Measurements from ENCODE around the gene IFT43. TPM values are rescaled to one million over a fixed set of nuclear protein-coding genes. Genes with fewer than 3 reads are reported as not detected.
A peak's percentile ranks its signal among the peaks of the same experiment; 100 is the strongest.

IFT43 gene
- 15.6 and 16.7 TPM in 2 replicates for polyA plus RNA-seq (2013)

DNA sequence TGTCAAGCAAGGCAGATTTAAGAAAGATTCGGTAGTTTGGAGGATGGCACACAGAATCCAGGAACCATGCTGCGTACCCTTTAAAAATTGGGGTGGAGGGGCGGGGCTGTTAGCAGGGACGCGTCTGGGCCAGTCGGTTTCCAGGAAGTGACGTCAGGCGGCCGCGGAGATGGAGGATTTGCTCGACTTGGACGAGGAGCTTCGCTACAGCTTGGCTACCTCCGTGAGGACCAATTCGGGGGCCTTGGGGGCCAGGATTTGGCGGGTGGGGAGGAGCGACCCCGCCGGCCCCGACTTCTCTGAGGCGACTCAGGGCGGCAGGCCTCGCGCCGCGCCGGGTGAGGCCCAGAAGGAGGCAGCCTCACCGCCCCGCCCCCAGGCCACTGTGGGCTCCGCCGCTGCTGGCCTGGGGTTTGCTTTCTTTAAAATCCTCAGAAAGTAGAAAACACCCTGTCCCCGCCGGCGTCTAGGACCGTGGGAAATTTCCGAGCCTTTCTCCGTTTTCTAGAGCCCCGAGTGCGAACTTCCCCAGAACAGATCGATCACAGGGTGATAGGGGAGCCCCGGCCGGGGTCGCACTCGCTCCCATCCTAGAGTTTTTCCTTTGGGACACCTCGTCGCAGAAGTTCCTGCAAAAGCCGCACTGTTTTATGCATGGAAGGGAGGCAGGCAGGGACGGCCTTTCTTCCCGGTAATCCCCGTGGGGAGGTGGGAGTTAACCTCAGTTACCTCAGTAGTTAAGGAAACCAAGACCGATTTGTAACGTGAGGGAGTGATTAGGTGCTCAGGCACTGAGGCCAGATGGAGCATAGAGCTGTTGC, at the start of gene IFT43:
IFT43 (plus strand) TSS at position 146 of the 821 bp plus-strand sequence; CDS start at position 170, 24 bp downstream.
- Histone ChIP-seq H3K14ac (ENCODE audit: low read length) (no peak within 1 kb of the TSS), H2BK12ac (ENCODE audit: low read length) (no peak within 1 kb of the TSS), H2BK120ac (ENCODE audit: insufficient read depth, low read length, poor library complexity) (peak within 1 kb of the TSS; percentile 76), H2BK5ac (ENCODE audit: low read depth, low read length, poor library complexity) (no peak within 1 kb of the TSS), H3K27ac (ENCODE audit: low read depth, low read length) (no peak within 1 kb of the TSS), H3K79me2 (ENCODE audit: control insufficient read depth, insufficient read depth, low read length, poor library complexity) (peaks cover 5% of the 10 kb centered on the region), H3K27me3 (ENCODE audit: insufficient read depth, low read length) (peaks cover 4% of the 10 kb centered on the region), H4K12ac (ENCODE audit: low read depth, low read length) (peak within 1 kb of the TSS; percentile 39), H4K91ac (ENCODE audit: low read depth, low read length) (peak within 1 kb of the TSS; percentile 65), H3K4me2 (ENCODE audit: low read length) (peak within 1 kb of the TSS; percentile 99), H4K8ac (ENCODE audit: low read depth, low read length) (peak within 1 kb of the TSS; percentile 79), H2AFZ (ENCODE audit: insufficient read depth, low read length, poor library complexity) (peak within 1 kb of the TSS; percentile 85), H3K4ac (ENCODE audit: low read depth, low read length) (peak within 1 kb of the TSS; percentile 60), H3K79me1 (ENCODE audit: low read length) (peaks cover 10% of the 10 kb centered on the region), H3K18ac (ENCODE audit: low read length) (peak within 1 kb of the TSS; percentile 74), H3K9me3 (ENCODE audit: insufficient read depth, low read depth, low read length) (no peaks in the 10 kb centered on the region), H3K9ac (ENCODE audit: low read length) (peak within 1 kb of the TSS; percentile 79), H3K23ac (ENCODE audit: low read length) (no peak within 1 kb of the TSS), H3K36me3 (ENCODE audit: control insufficient read depth in 1 of 2, insufficient read depth in 2 of 2, low read length in 2 of 2) (peaks cover 0 to 8% of the 10 kb centered on the region in 2 experiments), H3K4me1 (ENCODE audit: control insufficient read depth in 1 of 2, insufficient read depth in 2 of 2, low read length in 2 of 2) (peaks cover 8 to 10% of the 10 kb centered on the region in 2 experiments), H3K4me3 (ENCODE audit: low read depth, low read length) (peak within 1 kb of the TSS; percentile 96), H2AK5ac (ENCODE audit: low read length) (no peak within 1 kb of the TSS)
- DNase-seq, result peak; percentile 56 to 74
- WGBS (ENCODE audit: extremely low coverage, insufficient coverage, insufficient read length), result no CpG with 5 or more reads among the region's 52 CpGs

GRCh38 chr14:75939200-75939599, 46.4 kb upstream of the IFT43 start:
- no CpG with 5 or more reads among the region's 1 CpG for WGBS (ENCODE audit: extremely low coverage, insufficient coverage, insufficient read length)

DNA sequence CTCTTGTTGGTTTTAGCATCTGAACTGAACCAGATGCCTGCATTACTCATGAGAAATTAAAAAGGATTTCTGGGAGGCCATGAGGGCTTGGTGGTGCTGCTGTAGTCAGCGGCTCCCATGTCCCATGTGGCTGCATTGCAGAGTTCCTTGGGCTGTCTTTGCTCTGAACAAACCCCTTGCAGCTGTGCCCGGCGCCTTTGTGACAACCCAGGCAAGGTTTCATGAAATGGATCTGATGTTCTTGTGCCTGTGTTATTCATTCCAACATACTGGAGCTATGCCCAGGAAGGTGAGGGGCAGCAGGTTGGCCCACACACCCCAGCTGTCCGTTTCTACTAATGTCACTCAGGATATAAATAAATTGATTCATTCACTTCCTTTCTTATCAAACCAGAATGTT, 44.5 kb upstream of the IFT43 start:
- H2BK120ac ChIP-seq (ENCODE audit: insufficient read depth, low read length, poor library complexity), result no peak overlapping the region
- no peak overlapping the region for H2AFZ ChIP-seq (ENCODE audit: insufficient read depth, low read length, poor library complexity)
- H4K8ac ChIP-seq (ENCODE audit: low read depth, low read length), result no peak overlapping the region
- no peak overlapping the region for H3K4me2 ChIP-seq (ENCODE audit: low read length)
- no peaks in the 10 kb centered on the region for H3K79me1 ChIP-seq (ENCODE audit: low read length)
- no peak overlapping the region for H3K18ac ChIP-seq (ENCODE audit: low read length)
- no peak overlapping the region for H3K23ac ChIP-seq (ENCODE audit: low read length)
- no peak overlapping the region for H2BK5ac ChIP-seq (ENCODE audit: low read depth, low read length, poor library complexity)
- no peaks in the 10 kb centered on the region for H3K4me1 ChIP-seq (ENCODE audit: control insufficient read depth in 1 of 2, insufficient read depth in 2 of 2, low read length in 2 of 2)
- H2BK12ac ChIP-seq (ENCODE audit: low read length), result no peak overlapping the region
- no peak overlapping the region for H3K27ac ChIP-seq (ENCODE audit: low read depth, low read length)
- H3K14ac ChIP-seq (ENCODE audit: low read length), result no peak overlapping the region
- no peak overlapping the region for H4K91ac ChIP-seq (ENCODE audit: low read depth, low read length)
- no peak overlapping the region for H3K4ac ChIP-seq (ENCODE audit: low read depth, low read length)
- no peak overlapping the region for H4K12ac ChIP-seq (ENCODE audit: low read depth, low read length)
- H2AK5ac ChIP-seq (ENCODE audit: low read length), result no peak overlapping the region
- no CpG with 5 or more reads among the region's 4 CpGs for WGBS (ENCODE audit: extremely low coverage, insufficient coverage, insufficient read length)
- DNase-seq, result no peak
- no peaks in the 10 kb centered on the region for H3K36me3 ChIP-seq (ENCODE audit: control insufficient read depth in 1 of 2, insufficient read depth in 2 of 2, low read length in 2 of 2)
- peaks cover 2% of the 10 kb centered on the region for H3K9me3 ChIP-seq (ENCODE audit: insufficient read depth, low read depth, low read length)
- no peaks in the 10 kb centered on the region for H3K27me3 ChIP-seq (ENCODE audit: insufficient read depth, low read length)
- H3K9ac ChIP-seq (ENCODE audit: low read length), result no peak overlapping the region
- no peak overlapping the region for H3K4me3 ChIP-seq (ENCODE audit: low read depth, low read length)
- no peaks in the 10 kb centered on the region for H3K79me2 ChIP-seq (ENCODE audit: control insufficient read depth, insufficient read depth, low read length, poor library complexity)

More at GRCh38 chr14:75939200-75939599, 46.4 kb upstream of the IFT43 start:
- Histone ChIP-seq H3K27me3 (ENCODE audit: insufficient read depth, low read length) (no peaks in the 10 kb centered on the region), H2AFZ (ENCODE audit: insufficient read depth, low read length, poor library complexity) (no peak overlapping the region), H3K4me2 (ENCODE audit: low read length) (no peak overlapping the region), H3K9me3 (ENCODE audit: insufficient read depth, low read depth, low read length) (no peaks in the 10 kb centered on the region), H3K9ac (ENCODE audit: low read length) (no peak overlapping the region), H4K8ac (ENCODE audit: low read depth, low read length) (no peak overlapping the region), H3K4ac (ENCODE audit: low read depth, low read length) (no peak overlapping the region), H3K14ac (ENCODE audit: low read length) (no peak overlapping the region), H3K23ac (ENCODE audit: low read length) (no peak overlapping the region), H3K18ac (ENCODE audit: low read length) (no peak overlapping the region), H3K27ac (ENCODE audit: low read depth, low read length) (no peak overlapping the region), H3K79me1 (ENCODE audit: low read length) (no peaks in the 10 kb centered on the region), H2BK12ac (ENCODE audit: low read length) (no peak overlapping the region), H3K4me1 (ENCODE audit: control insufficient read depth in 1 of 2, insufficient read depth in 2 of 2, low read length in 2 of 2) (no peaks in the 10 kb centered on the region), H3K36me3 (ENCODE audit: control insufficient read depth in 1 of 2, insufficient read depth in 2 of 2, low read length in 2 of 2) (no peaks in the 10 kb centered on the region), H2BK120ac (ENCODE audit: insufficient read depth, low read length, poor library complexity) (no peak overlapping the region), H2BK5ac (ENCODE audit: low read depth, low read length, poor library complexity) (no peak overlapping the region), H4K12ac (ENCODE audit: low read depth, low read length) (no peak overlapping the region), H3K4me3 (ENCODE audit: low read depth, low read length) (no peak overlapping the region), H4K91ac (ENCODE audit: low read depth, low read length) (no peak overlapping the region), H3K79me2 (ENCODE audit: control insufficient read depth, insufficient read depth, low read length, poor library complexity) (no peaks in the 10 kb centered on the region), H2AK5ac (ENCODE audit: low read length) (no peak overlapping the region)
- DNase-seq, result no peak

- Histone ChIP-seq H3K23ac (ENCODE audit: low read length) (no peak overlapping the region), H3K9me3 (ENCODE audit: insufficient read depth, low read depth, low read length) (peaks cover 2% of the 10 kb centered on the region), H3K9ac (ENCODE audit: low read length) (no peak overlapping the region), H3K4me3 (ENCODE audit: low read depth, low read length) (no peak overlapping the region), H2AFZ (ENCODE audit: insufficient read depth, low read length, poor library complexity) (no peak overlapping the region), H3K27me3 (ENCODE audit: insufficient read depth, low read length) (no peaks in the 10 kb centered on the region), H3K18ac (ENCODE audit: low read length) (no peak overlapping the region), H2AK5ac (ENCODE audit: low read length) (no peak overlapping the region), H3K4me1 (ENCODE audit: control insufficient read depth in 1 of 2, insufficient read depth in 2 of 2, low read length in 2 of 2) (peaks cover 3 to 4% of the 10 kb centered on the region in 2 experiments), H2BK12ac (ENCODE audit: low read length) (no peak overlapping the region), H2BK120ac (ENCODE audit: insufficient read depth, low read length, poor library complexity) (no peak overlapping the region), H4K8ac (ENCODE audit: low read depth, low read length) (no peak overlapping the region), H3K36me3 (ENCODE audit: control insufficient read depth in 1 of 2, insufficient read depth in 2 of 2, low read length in 2 of 2) (no peaks in the 10 kb centered on the region), H3K27ac (ENCODE audit: low read depth, low read length) (no peak overlapping the region), H3K79me2 (ENCODE audit: control insufficient read depth, insufficient read depth, low read length, poor library complexity) (no peaks in the 10 kb centered on the region), H2BK5ac (ENCODE audit: low read depth, low read length, poor library complexity) (no peak overlapping the region), H4K91ac (ENCODE audit: low read depth, low read length) (no peak overlapping the region), H3K14ac (ENCODE audit: low read length) (no peak overlapping the region), H3K79me1 (ENCODE audit: low read length) (no peaks in the 10 kb centered on the region), H3K4me2 (ENCODE audit: low read length) (no peak overlapping the region), H4K12ac (ENCODE audit: low read depth, low read length) (no peak overlapping the region), H3K4ac (ENCODE audit: low read depth, low read length) (no peak overlapping the region)
- no peak for DNase-seq
- WGBS (ENCODE audit: extremely low coverage, insufficient coverage, insufficient read length), result no CpG with 5 or more reads among the region's 4 CpGs
These were observed 40.8 kb upstream of the IFT43 start for GRCh38 chr14:75944607-75945241.
